Thoracic aorta (tissue), 2 donors: ENCODE results near the gene PARP16. TPM values are rescaled to one million over a fixed set of nuclear protein-coding genes. Genes with fewer than 3 reads are reported as not detected.
A peak's percentile ranks its signal among the peaks of the same experiment; 100 is the strongest.

Experiments used
- ATAC-seq: fragments of 150-250 bp; one replicate; pipeline ENCODE4 v1.8.0; 2017; ENCODE audit warnings: low read depth; ENCODE audit not compliant: insufficient number of reproducible peaks, low FRiP score
- DNase-seq: peaks from one replicate; pipeline ENCODE4 v3.0.0-alpha.2; 2020; ENCODE audit warnings: low spot score
- H3K27ac ChIP-seq, 2 donors: fragments of 200-600 bp; sonication (generic); 1 replicate in 1 of 2; 2 replicates in 1 of 2; pipeline ENCODE4 v1.5.1; 2016; ENCODE audit warnings: mild to moderate bottlenecking in 2 of 2, moderate library complexity in 2 of 2
- H3K27me3 ChIP-seq: fragments of 200-600 bp; sonication (generic); replicated peaks from 2 replicates; pipeline ENCODE4 v1.6.0; 2016; ENCODE audit warnings: mild to moderate bottlenecking; ENCODE audit not compliant: insufficient read depth
- H3K36me3 ChIP-seq: fragments of 200-600 bp; sonication (generic); one replicate; pipeline ENCODE4 v1.5.1; 2016
- H3K4me1 ChIP-seq, 2 donors: fragments of 200-600 bp; sonication (generic); 1 replicate in 1 of 2; 2 replicates in 1 of 2; pipeline versions ENCODE4 v1.5.1 to v1.6.0; 2016; ENCODE audit warnings: low read depth in 2 of 2, mild to moderate bottlenecking in 1 of 2; ENCODE audit not compliant: control insufficient read depth in 1 of 2
- H3K4me3 ChIP-seq: fragments of 200-600 bp; sonication (generic); 2 replicates; pipeline ENCODE4 v1.5.1; 2016; ENCODE audit warnings: mild to moderate bottlenecking
- H3K9me3 ChIP-seq: fragments of 200-600 bp; sonication (generic); 2 replicates; pipeline ENCODE4 v1.5.1; 2016
- total RNA-seq, 2 donors: library from RNA; depleted of rRNA; stranded (reverse); fragments of >200 nt; gene quantifications; one replicate each; pipeline versions ENCODE4 v1.1.0 to v1.2.3, GENCODE V29; 2016
- TF ChIP-seq, protein P1 (sequence below): fragments of 200-600 bp; sonication (generic); IDR thresholded peaks from one replicate; pipeline ENCODE4 v1.5.1; 2019; ENCODE audit warnings: antibody characterized with exemption

PARP16 gene
- 10 to 100 TPM in 1 of 2 donors, 1 to 10 TPM in 1; 7.2 to 15.4 TPM for total RNA-seq

- DNase-seq (peak; percentile 47), ATAC-seq (peak; percentile 90)
- Histone ChIP-seq H3K27ac (peak within 1 kb of the TSS; percentile 80 to 92), H3K36me3 (no peaks in the 10 kb centered on the region), H3K4me3 (peak within 1 kb of the TSS; percentile 96), H3K4me1 (peaks cover 2 to 20% of the 10 kb centered on the region in 2 donors), H3K9me3 (no peaks in the 10 kb centered on the region), H3K27me3 (no peaks in the 10 kb centered on the region)
- TF ChIP-seq, protein P1, sequence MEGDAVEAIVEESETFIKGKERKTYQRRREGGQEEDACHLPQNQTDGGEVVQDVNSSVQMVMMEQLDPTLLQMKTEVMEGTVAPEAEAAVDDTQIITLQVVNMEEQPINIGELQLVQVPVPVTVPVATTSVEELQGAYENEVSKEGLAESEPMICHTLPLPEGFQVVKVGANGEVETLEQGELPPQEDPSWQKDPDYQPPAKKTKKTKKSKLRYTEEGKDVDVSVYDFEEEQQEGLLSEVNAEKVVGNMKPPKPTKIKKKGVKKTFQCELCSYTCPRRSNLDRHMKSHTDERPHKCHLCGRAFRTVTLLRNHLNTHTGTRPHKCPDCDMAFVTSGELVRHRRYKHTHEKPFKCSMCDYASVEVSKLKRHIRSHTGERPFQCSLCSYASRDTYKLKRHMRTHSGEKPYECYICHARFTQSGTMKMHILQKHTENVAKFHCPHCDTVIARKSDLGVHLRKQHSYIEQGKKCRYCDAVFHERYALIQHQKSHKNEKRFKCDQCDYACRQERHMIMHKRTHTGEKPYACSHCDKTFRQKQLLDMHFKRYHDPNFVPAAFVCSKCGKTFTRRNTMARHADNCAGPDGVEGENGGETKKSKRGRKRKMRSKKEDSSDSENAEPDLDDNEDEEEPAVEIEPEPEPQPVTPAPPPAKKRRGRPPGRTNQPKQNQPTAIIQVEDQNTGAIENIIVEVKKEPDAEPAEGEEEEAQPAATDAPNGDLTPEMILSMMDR = peak; percentile 17
Measured at GRCh38 chr15:65286704-65287519, at the start of gene PARP16. TSS of gene PARP16 (minus strand) at chr15:65286883. CDS start at chr15:65286426, 457 bp downstream.

DNA sequence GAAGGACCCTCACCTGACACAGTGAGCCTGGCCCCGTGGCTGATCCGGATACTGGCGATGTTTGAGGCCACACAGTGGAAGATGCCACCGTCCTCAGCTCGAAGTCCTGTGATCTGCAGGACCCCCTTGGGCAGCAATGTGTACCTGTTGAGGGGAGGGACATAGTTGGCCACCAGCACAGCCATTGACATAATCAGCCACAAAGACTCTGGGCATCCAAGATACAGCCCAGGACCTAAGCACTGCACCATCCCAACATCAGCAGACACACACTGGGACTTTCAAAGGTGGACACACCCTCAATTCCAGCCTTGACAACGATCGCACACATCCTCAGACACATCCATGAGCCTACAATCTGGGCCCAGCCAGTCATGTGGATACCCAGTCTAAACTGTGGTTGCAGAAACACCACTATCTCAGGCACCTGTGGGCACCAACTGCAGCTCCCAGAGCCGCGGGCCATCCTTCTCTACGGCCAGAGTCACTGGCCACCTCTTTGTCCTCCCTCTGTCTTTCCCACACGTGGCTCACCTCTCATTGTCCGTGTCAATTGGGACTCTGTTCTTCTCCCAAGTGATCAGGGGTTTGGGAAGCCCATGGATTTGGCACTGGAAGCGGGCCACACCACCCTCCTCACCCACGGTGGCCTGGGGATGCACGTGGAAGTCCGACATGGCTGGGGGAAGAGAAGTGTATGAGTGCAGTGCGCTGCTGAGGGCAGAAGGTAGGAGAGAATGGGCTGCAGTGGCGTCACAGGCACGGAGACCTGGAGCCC is 48.8 kb upstream of the PARP16 start:
- TF ChIP-seq, protein P1 = no peak
- Histone ChIP-seq H3K4me1 (no peaks in the 10 kb centered on the region), H3K4me3 (no peak overlapping the region), H3K27me3 (no peaks in the 10 kb centered on the region), H3K27ac (no peak overlapping the region), H3K9me3 (no peaks in the 10 kb centered on the region), H3K36me3 (no peaks in the 10 kb centered on the region)
- no peak for ATAC-seq
- no peak for DNase-seq

GRCh38 chr15:65334586-65335231 is 48.0 kb upstream of the PARP16 start:
- Histone ChIP-seq H3K36me3 (no peaks in the 10 kb centered on the region), H3K9me3 (no peaks in the 10 kb centered on the region), H3K4me1 (no peaks in the 10 kb centered on the region), H3K27ac (no peak overlapping the region), H3K27me3 (no peaks in the 10 kb centered on the region), H3K4me3 (no peak overlapping the region)
- TF ChIP-seq, protein P1 = no peak
- DNase-seq (no peak), ATAC-seq (no peak)

- Histone ChIP-seq H3K4me3 (no peak overlapping the region), H3K9me3 (no peaks in the 10 kb centered on the region), H3K27ac (no peak overlapping the region), H3K4me1 (no peaks in the 10 kb centered on the region), H3K27me3 (no peaks in the 10 kb centered on the region), H3K36me3 (no peaks in the 10 kb centered on the region)
- ATAC-seq = no peak
- TF ChIP-seq, protein P1 = no peak
- DNase-seq = no peak
Measured at GRCh38 chr15:65333856-65334255, 47.2 kb upstream of the PARP16 start.
